WTC11 (cell line): ENCODE results near the gene IGSF11.

Source experiments
- CTCF ChIP-seq: fragments of 200-600 bp; IDR thresholded peaks from 2 replicates; pipeline ENCODE4 v1.8.0; 2022; ENCODE audit warnings: antibody characterized with exemption
- E2F1 ChIP-seq: sonication (generic); formaldehyde crosslinking; IDR thresholded peaks from 2 replicates; pipeline ENCODE4 v1.8.0; 2022; ENCODE audit warnings: mild to moderate bottlenecking, missing genetic modification reagents
- NR3C1 ChIP-seq: sonication (generic); formaldehyde crosslinking; conservative IDR thresholded peaks from 2 replicates; pipeline ENCODE4 v1.8.1; 2023; ENCODE audit warnings: low read depth, mild to moderate bottlenecking, missing genetic modification reagents
- SMAD3 ChIP-seq: sonication (generic); formaldehyde crosslinking; IDR thresholded peaks from 2 replicates; pipeline ENCODE4 v1.8.0; 2022; ENCODE audit warnings: missing genetic modification reagents, mild to moderate bottlenecking, borderline replicate concordance
- TEAD4 ChIP-seq: sonication (generic); formaldehyde crosslinking; IDR thresholded peaks from 2 replicates; pipeline ENCODE4 v1.8.0; 2022; ENCODE audit warnings: mild to moderate bottlenecking, missing genetic modification reagents
- ZBTB43 ChIP-seq: sonication (generic); formaldehyde crosslinking; IDR thresholded peaks from 2 replicates; pipeline ENCODE4 v1.8.1; 2023; ENCODE audit warnings: mild to moderate bottlenecking, missing genetic modification reagents
- ZMAT4 ChIP-seq: fragments of 250-450 bp; sonication (Bioruptor Pico); IDR thresholded peaks from 2 replicates; pipeline ENCODE4 v1.9.0; 2021; ENCODE audit warnings: mild to moderate bottlenecking
- ZNF232 ChIP-seq: sonication (generic); formaldehyde crosslinking; IDR thresholded peaks from 2 replicates; pipeline ENCODE4 v1.8.0; 2022; ENCODE audit warnings: mild to moderate bottlenecking, missing genetic modification reagents

- no peak for TF ChIP-seq ZNF232
- no peak for TF ChIP-seq CTCF
- TF ChIP-seq TEAD4 (CRISPR knock-in tag), result no peak
- TF ChIP-seq ZBTB43 (CRISPR knock-in tag), result no peak
- no peak for TF ChIP-seq SMAD3 (CRISPR knock-in tag)
- TF ChIP-seq ZMAT4 (CRISPR knock-in tag), result no peak
- no peak for TF ChIP-seq E2F1 (CRISPR knock-in tag)
- TF ChIP-seq NR3C1 (CRISPR knock-in tag), result no peak
Observed at GRCh38 chr3:118978393-118978758, 56.3 kb downstream of the IGSF11 start.
